K562 (cell line): Measurements from ENCODE around the gene LAMTOR4. TPM values are rescaled to one million over a fixed set of nuclear protein-coding genes. Genes with fewer than 3 reads are reported as not detected.

Source experiments
- CBX5 ChIP-seq: IDR thresholded peaks from 2 replicates; pipeline ENCODE4 v1.6.1; 2014; ENCODE audit warnings: low read depth, borderline replicate concordance
- CBX8 ChIP-seq: fragments of 200-600 bp; sonication (generic); IDR thresholded peaks from 2 replicates; pipeline ENCODE4 v1.6.1; 2012; ENCODE audit warnings: borderline replicate concordance, mixed run types, low read depth, mild to moderate bottlenecking, moderate library complexity, mixed read lengths, low read length, control low read depth, inconsistent platforms; ENCODE audit not compliant: poor library complexity, severe bottlenecking; ENCODE audit errors: extremely low read depth
- CXXC5 ChIP-seq: fragments of 250-450 bp; sonication (Bioruptor Pico); IDR thresholded peaks from 2 replicates; pipeline ENCODE4 v1.8.0; 2022; ENCODE audit warnings: inconsistent platforms, mild to moderate bottlenecking, moderate library complexity
- ETV5 ChIP-seq: sonication (generic); formaldehyde crosslinking; IDR thresholded peaks from 2 replicates; pipeline ENCODE4 v1.4.0; 2020; ENCODE audit warnings: low read depth, mild to moderate bottlenecking, missing genetic modification reagents
- FOXK1 ChIP-seq: sonication (generic); formaldehyde crosslinking; IDR thresholded peaks from 2 replicates; pipeline ENCODE4 v1.8.0; 2022; ENCODE audit warnings: missing genetic modification reagents, mild to moderate bottlenecking, borderline replicate concordance
- HDAC6 ChIP-seq: IDR thresholded peaks from 2 replicates; pipeline ENCODE4 v1.6.1; 2012; ENCODE audit warnings: low read depth, mild to moderate bottlenecking, control low read depth, inconsistent platforms, low read length, moderate library complexity
- KAT2B ChIP-seq: IDR thresholded peaks from one replicate; pipeline ENCODE4 v1.6.1; 2012; ENCODE audit warnings: low read depth, mild to moderate bottlenecking, control low read depth, inconsistent platforms, low read length, moderate library complexity
- MAFG ChIP-seq: fragments of 450-650 bp; conservative IDR thresholded peaks from 2 replicates; pipeline ENCODE4 v1.6.1; 2016; ENCODE audit warnings: missing genetic modification characterization, missing compliant biosample characterization
- MAZ ChIP-seq, 2 experiments: fragments of 450-650 bp in 1 of 2; sonication (generic) in 1 of 2; formaldehyde crosslinking; IDR thresholded peaks in 1 of 2; conservative IDR thresholded peaks in 1 of 2; 2 replicates each; pipeline versions ENCODE4 v1.4.0 to v1.5.0; 2020; ENCODE audit warnings: mild to moderate bottlenecking in 1 of 2, missing genetic modification reagents in 1 of 2
- MBD2 ChIP-seq: sonication (generic); IDR thresholded peaks from 2 replicates; pipeline ENCODE4 v1.6.1; 2016; ENCODE audit warnings: low read depth, borderline replicate concordance
- NCOA6 ChIP-seq: fragments of 450-650 bp; IDR thresholded peaks from 2 replicates; pipeline ENCODE4 v1.6.1; 2017; ENCODE audit warnings: mild to moderate bottlenecking
- NFE2 ChIP-seq: IDR thresholded peaks from 2 replicates; pipeline ENCODE4 v1.6.1; 2014; ENCODE audit warnings: antibody characterized with exemption, low read depth
- NUFIP1 ChIP-seq: fragments of 450-650 bp; IDR thresholded peaks from 2 replicates; pipeline ENCODE4 v1.6.1; 2018; ENCODE audit not compliant: partially characterized antibody
- SPI1 ChIP-seq: IDR thresholded peaks from 2 replicates; pipeline ENCODE4 v1.6.1; 2011; ENCODE audit warnings: low read depth, low read length, control low read depth, borderline replicate concordance
- SREBF2 ChIP-seq: sonication (generic); formaldehyde crosslinking; IDR thresholded peaks from 2 replicates; pipeline ENCODE4 v1.4.0; 2020; ENCODE audit warnings: mild to moderate bottlenecking, missing genetic modification reagents
- ZBTB17 ChIP-seq: fragments of 450-650 bp; formaldehyde crosslinking; IDR thresholded peaks from 2 replicates; pipeline ENCODE4 v1.4.0; 2020; ENCODE audit warnings: mild to moderate bottlenecking
- ZBTB8A ChIP-seq: fragments of 450-650 bp; IDR thresholded peaks from 2 replicates; pipeline ENCODE4 v1.6.1; 2018; ENCODE audit warnings: mild to moderate bottlenecking, moderate library complexity; ENCODE audit not compliant: partially characterized antibody
- ZC3H4 ChIP-seq: sonication (generic); formaldehyde crosslinking; IDR thresholded peaks from 2 replicates; pipeline ENCODE4 v1.9.0; 2021; ENCODE audit warnings: missing genetic modification reagents, borderline replicate concordance
- ZFX ChIP-seq: sonication (generic); formaldehyde crosslinking; IDR thresholded peaks from 2 replicates; pipeline ENCODE4 v1.8.0; 2022; ENCODE audit warnings: mild to moderate bottlenecking, missing genetic modification reagents, moderate library complexity
- ZNF12 ChIP-seq: sonication (generic); formaldehyde crosslinking; IDR thresholded peaks from 2 replicates; pipeline ENCODE4 v1.4.0; 2020; ENCODE audit warnings: mild to moderate bottlenecking, missing genetic modification reagents
- ZNF124 ChIP-seq: sonication (generic); formaldehyde crosslinking; IDR thresholded peaks from 2 replicates; pipeline ENCODE4 v1.8.1; 2022; ENCODE audit warnings: missing genetic modification reagents
- ZNF408 ChIP-seq: fragments of 250-450 bp; sonication (Bioruptor Pico); IDR thresholded peaks from 2 replicates; pipeline ENCODE4 v1.4.0; 2020; ENCODE audit warnings: low read depth, mild to moderate bottlenecking, moderate library complexity
- ZNF717 ChIP-seq: fragments of 250-450 bp; sonication (Bioruptor Pico); IDR thresholded peaks from 2 replicates; pipeline ENCODE4 v1.5.0; 2021
- polyA plus RNA-seq, 8 experiments: library from polyadenylated mRNA; depleted of rRNA in 4 of 8; stranded (reverse) in 5 of 8; unstranded in 3 of 8; fragments of >200 nt; fragmentation: Nextera tagmentation in 2 of 8; fragmentation: Illumina TruSeq in 1 of 8; extraction: Ambion mirVana in 2 of 8; extraction: Trizol in 1 of 8; gene quantifications; 2 replicates each; pipeline versions ENCODE4 v1.2.1 to v1.2.3, GENCODE V29; 2011 to 2014; ENCODE audit warnings: inconsistent platforms in 1 of 8, missing spikeins in 1 of 8
- total RNA-seq, 7 experiments: library from RNA; depleted of rRNA in 6 of 7; stranded (reverse); fragments of >200 nt in 6 of 7; fragmentation: Illumina TruSeq in 2 of 7; extraction: Trizol in 2 of 7; gene quantifications; 2 replicates each; pipeline versions ENCODE4 v1.2.1 to v1.2.3, GENCODE V29; 2011 to 2021; ENCODE audit warnings: low replicate concordance in 1 of 7
- TF ChIP-seq, protein P1 (sequence below): fragments of 250-450 bp; sonication (Bioruptor Pico); IDR thresholded peaks from 2 replicates; pipeline ENCODE4 v1.4.0; 2020
- TF ChIP-seq, protein P2 (sequence below), 2 experiments: IDR thresholded peaks; 2 replicates each; pipeline ENCODE4 v1.6.1; 2011; ENCODE audit warnings: borderline replicate concordance in 1 of 2, control low read depth in 1 of 2, low read depth in 1 of 2, low read length in 1 of 2, mild to moderate bottlenecking in 1 of 2, mixed read lengths in 1 of 2, moderate library complexity in 1 of 2; ENCODE audit not compliant: insufficient read depth in 1 of 2, insufficient read length in 1 of 2, poor library complexity in 1 of 2, severe bottlenecking in 1 of 2; ENCODE audit errors: extremely low read depth in 1 of 2

The LAMTOR4 gene
- total and polyA plus RNA-seq, 9 of the 15 experiments (the other 6 are each of a cell fraction or from before 2014, with no cell fraction given), result 79.6 to 314 (median 195) TPM

DNA sequence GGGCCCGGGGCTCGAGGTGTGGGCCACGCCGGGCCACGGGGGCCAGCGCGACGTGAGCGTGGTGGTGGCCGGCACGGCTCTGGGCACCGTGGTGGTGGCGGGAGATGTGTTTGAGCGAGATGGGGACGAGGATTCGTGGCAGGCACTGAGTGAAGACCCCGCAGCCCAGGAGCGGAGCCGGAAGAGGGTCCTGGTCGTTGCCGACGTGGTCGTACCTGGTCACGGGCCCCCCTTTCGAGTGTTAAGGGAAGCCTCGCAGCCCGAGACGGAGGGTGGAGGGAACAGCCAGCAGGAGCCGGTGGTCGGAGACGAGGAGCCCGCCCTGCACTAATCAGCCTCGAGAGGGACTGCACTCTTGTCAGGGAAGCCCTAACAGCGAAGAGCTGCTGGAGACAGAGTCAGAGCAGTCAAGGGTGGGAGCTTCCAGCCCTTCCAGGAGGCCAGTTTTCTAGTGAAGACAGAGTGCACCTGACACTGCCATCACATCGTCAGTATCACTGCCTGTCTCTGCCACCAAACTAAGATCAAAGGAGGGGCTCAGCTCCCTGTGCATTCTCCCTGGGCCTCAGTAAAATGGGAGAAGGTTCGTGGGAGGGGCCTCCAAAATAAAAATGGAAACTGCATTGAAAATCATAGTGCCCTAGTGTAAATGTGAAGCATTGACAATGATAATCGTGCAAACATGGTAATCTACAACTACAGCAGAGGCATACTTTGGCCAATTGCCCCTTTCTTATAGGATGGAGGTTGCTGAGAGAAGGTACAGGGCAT, 20.7 kb upstream of the LAMTOR4 start (continued):
- TF ChIP-seq MAFG (tag) (no peak), CBX5 (no peak), NUFIP1 (no peak), CXXC5 (no peak), ZC3H4 (CRISPR knock-in tag) (0 out of 2 replicates have a peak, but pooled peaks have one; percentile 72), ETV5 (CRISPR knock-in tag) (no peak), ZNF717 (CRISPR knock-in tag) (no peak), CBX8 (no peak), HDAC6 (no peak), SREBF2 (CRISPR knock-in tag) (no peak), KAT2B (no peak), ZBTB8A (no peak), ZNF124 (CRISPR knock-in tag) (no peak), ZFX (CRISPR knock-in tag) (no peak), FOXK1 (CRISPR knock-in tag) (no peak), MBD2 (no peak), ZBTB17 (CRISPR knock-in tag) (no peak), NFE2 (no peak), ZNF12 (CRISPR knock-in tag) (no peak), NCOA6 (no peak), ZNF408 (CRISPR knock-in tag) (no peak), SPI1 (no peak), MAZ (CRISPR knock-in tag; conservative IDR thresholded peaks at IDR 0.05 in 1 of 2, IDR thresholded peaks at IDR 0.05 in 1 of 2) (no peak)
- TF ChIP-seq, protein P1, sequence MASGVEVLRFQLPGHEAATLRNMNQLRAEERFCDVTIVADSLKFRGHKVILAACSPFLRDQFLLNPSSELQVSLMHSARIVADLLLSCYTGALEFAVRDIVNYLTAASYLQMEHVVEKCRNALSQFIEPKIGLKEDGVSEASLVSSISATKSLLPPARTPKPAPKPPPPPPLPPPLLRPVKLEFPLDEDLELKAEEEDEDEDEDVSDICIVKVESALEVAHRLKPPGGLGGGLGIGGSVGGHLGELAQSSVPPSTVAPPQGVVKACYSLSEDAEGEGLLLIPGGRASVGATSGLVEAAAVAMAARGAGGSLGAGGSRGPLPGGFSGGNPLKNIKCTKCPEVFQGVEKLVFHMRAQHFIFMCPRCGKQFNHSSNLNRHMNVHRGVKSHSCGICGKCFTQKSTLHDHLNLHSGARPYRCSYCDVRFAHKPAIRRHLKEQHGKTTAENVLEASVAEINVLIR (CRISPR knock-in tag), result no peak
- TF ChIP-seq, protein P2, sequence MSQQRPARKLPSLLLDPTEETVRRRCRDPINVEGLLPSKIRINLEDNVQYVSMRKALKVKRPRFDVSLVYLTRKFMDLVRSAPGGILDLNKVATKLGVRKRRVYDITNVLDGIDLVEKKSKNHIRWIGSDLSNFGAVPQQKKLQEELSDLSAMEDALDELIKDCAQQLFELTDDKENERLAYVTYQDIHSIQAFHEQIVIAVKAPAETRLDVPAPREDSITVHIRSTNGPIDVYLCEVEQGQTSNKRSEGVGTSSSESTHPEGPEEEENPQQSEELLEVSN (IDR thresholded peaks at IDR 0.05; ENCODE audit: borderline replicate concordance in 1 of 2, extremely low read depth in 1 of 2, insufficient read depth in 1 of 2, insufficient read length in 1 of 2, low read depth in 1 of 2, low read length in 1 of 2, poor library complexity in 1 of 2, severe bottlenecking in 1 of 2), result no peak
